ENCODE results near the gene B3GAT2.
"Not testable (repeated sequence)": the region's sequence is repeated elsewhere in the genome, so short reads cannot be mapped to it uniquely, and the experiment has no call there.

B3GAT2 gene
- total RNA-seq: 0 to 0.27 (median 0.11) reads per million in 4 experiments

- no peak for DNase-seq
Observed at GRCh38 chr6:70956451-70957283, at the start of gene B3GAT2. B3GAT2 (minus strand) TSS chr6:70957060; CDS start chr6:70956429, 631 bp downstream.

DNA sequence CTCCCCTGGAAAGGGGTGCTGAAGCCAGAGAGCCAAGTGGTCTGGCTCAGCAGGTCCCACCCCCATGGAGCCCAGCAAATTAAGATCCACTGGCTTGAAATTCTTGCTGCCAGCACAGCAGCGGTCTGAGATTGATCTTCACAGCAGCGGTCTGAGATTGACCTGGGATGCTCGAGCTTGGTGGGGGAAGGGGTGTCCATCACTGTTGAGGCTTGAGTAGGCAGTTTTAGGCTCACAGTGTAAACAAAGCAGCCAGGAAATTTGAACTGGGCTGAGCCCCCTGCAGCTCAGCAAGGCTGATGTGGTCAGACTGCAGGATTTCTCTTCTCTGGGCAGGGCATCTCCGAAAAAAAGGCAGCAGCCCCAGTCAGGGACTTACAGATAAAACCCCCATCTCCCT, 41.3 kb upstream of the B3GAT2 start:
- DNase-seq: no peak

DNA sequence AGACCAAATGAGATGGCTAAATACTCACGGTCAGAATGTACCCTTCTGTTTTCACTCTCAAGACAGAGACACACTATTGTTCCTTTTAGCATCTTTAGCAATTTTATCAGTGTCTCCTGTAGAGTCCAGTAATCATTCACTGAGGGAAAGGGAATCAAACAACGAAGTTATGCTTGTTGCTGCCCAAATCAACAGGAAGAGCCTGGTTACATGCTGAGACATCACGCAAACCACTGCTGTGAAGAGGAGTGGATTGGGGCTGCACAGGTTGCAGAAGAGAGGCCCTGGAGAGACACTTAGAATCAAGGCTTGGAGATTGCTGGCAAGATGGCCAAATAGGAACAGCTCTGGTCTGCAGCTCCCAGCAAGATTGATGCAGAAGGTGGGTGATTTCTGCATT, 40.5 kb upstream of the B3GAT2 start:
- DNase-seq: no peak

- no peak for DNase-seq
Observed at GRCh38 chr6:70996106-70996505, 39.2 kb upstream of the B3GAT2 start.

DNA sequence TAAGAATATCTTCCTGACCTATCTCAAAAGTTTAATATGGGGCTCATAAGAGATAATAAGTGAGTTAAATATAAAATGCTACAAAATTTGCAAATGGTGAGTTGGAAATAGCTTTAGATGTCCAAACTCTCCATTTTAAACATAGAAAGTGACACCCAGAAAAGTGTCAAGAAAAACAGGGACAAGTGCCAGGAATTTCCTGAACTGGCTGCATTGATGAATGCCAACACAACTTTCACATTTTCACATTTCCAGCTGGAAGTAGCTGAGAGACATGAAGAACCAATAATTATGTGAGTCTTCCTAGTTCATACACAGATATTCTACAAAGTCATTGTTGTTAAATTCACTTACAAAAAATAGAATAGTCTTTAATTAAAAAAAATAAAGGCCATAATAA, 38.6 kb upstream of the B3GAT2 start:
- no peak for DNase-seq

- no peak for DNase-seq
Observed at GRCh38 chr6:70991253-70991652, 34.4 kb upstream of the B3GAT2 start.

- no peak for DNase-seq
Observed at GRCh38 chr6:70985156-70985555, 28.3 kb upstream of the B3GAT2 start.

DNA sequence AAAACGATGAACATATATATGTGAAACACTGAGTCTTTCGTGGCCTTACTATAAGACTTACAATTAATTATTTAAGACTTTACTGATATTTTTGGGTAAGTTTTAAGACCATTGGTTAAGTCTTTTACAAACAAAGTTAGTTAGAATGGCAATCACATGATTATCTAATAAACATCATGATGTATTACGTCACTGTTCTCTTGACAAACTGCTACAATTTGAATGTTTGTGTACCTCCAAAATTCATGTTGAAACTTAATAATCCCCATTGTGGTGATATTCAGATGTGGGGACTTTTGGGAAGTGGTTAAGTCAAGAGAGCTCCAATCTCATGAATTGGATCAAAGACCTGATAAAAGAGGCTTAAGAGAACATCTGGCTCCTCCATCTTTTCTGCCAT, 25.9 kb upstream of the B3GAT2 start:
- no peak for DNase-seq

DNA sequence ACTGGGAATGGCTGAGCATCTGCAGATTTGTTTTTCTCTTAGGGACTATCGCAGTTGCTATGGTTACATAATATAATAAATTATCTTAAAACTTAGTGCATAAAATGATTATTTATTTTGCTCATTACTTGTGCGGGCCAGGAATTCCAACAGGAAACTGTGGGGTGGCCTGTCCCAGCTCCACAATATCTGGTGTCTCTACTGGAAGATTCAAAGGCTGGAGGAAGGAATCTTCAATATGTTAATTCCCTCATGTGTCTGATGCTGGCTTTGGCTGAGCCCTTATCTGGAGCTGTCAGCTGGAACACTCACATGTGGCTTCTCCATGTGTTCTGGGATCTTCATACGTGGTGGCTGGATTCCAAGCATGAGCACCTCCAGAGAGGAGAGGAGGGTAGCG, 23.9 kb upstream of the B3GAT2 start:
- DNase-seq: no peak

- DNase-seq: no peak
Observed at GRCh38 chr6:70973604-70974003, 16.7 kb upstream of the B3GAT2 start.

DNA sequence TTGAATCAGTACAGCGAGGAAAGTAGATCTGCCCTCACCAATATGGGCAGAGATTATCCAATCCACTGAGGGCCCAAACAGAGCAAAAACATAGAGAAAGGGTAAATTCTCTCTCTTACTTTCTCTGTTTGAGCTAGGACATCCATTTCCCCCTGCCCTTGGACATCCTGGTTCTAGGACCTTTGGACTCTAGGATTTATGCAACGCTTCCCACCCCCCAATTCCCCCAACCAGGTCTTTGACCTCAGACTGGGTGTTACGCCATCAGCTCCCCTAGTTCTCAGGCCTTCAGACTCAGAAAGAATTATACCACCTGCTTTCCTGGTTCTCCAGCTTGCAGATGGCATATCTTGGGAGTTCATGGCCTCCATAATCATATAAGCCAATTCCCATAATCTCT, 10.2 kb upstream of the B3GAT2 start:
- DNase-seq: no peak

DNA sequence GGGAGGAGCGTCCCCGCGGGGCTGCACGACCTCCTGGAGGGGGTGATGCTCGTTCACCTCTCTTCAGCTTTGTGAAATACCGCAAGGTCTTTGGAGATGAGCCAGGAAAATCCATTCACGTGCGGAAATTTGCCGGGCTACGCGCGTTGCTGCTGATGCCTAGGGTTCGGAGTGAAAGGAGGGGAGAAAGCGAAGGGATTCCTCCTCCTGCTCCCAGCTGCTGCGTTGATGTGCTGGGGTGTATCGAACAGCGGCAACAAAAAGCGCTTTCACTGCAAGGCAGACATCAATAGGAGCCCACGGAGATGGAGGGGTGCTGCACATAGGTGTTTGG, 391 bp upstream of the B3GAT2 start:
- no peak for DNase-seq

DNA sequence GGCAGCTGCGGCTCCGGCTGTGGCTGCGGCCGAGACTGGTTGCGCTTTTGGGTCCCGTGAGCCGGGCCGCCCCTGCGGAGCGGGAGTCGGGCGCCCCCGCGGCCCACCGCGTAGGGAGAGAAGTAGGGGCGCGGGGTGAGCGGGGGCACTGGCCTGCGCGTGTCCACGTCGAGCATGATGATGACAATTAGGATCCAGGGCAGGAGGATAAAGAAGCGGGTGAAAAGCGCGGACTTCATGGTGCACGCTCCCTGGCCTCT, 739 bp downstream of the B3GAT2 start:
- DNase-seq: no peak

GRCh38 chr6:70955441-70956190, 1.2 kb downstream of the B3GAT2 start:
- DNase-seq: peak; percentile 67

DNA sequence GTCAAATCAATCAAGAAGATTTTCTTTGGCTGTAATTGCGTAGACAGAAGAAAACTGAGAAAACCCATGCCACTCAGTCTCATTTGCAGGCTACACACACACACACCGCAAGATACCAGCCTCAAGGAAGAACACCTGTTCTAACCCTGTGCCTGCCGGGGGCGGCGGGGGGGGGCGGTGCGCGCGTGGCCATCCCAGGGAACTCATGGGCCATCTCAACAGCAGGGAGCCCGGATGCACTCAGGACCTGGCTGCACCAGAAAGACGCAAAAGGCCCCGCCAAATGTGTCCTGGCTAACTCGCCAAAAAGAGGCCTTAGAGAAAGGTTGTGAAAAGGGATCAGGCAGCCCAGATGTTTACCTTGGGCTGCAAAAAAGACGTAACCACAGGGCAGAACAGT, 2.1 kb downstream of the B3GAT2 start:
- no peak for DNase-seq

DNA sequence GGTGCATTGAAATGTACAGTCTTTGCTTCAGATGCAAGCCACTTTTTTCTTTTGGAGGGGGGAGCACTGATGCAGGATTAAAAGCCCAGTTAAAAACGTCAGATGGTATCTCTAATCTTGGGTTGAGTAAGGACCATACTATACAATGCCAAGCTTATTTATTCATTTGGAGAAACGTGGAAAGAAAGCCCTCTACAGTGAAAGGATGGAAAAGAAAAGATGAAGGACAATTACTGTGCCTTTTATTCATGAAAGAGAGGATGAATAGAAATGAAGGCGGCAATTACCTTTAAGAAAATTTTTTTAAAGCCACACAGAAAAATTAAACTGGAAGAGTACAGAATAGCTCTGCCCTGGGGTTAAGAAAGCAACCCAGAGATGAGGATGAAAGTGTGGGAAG, 2.7 kb downstream of the B3GAT2 start:
- DNase-seq: no peak

DNA sequence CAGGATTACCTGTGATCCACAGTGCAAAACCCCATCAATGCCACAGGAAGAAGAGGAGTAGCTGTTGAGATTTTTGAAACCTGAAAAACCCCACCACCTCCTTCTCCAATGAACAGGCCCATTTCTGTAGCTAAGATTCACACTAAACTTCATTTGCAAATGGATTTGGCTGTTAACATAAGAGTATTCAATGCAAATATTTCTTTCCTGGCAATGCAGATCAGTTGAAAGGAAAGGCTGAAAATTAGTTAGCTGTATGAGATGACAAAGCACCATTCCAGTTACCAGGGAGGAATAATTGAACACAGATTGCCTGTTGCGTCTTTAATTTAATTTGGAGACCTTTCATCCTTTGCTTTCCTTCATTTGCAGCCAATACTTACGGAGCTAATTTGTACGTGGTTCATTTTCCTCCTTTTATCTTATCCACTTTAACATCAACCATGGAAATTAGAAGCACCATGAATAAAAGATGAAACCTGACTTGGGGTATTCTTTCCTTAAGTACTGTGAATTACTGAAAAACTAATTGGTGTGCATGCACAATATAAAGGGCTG, 4.2 kb downstream of the B3GAT2 start:
- no peak for DNase-seq

DNA sequence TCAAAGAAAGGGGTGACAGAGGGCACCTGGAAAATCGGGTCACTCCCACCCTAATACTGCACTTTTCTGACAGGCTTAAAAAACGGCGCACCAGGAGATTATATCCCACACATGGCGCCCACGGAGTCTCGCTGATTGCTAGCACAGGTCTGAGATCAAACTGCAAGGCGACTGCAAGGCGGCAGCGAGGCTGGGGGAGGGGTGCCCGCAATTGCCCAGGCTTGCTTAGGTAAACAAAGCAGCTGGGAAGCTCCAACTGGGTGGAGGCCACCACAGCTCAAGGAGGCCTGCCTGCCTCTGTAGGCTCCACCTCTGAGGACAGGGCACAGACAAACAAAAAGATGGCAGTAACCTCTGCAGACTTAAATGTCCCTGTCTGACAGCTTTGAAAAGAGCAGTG, 12.5 kb downstream of the B3GAT2 start:
- DNase-seq: not testable (repeated sequence)

DNA sequence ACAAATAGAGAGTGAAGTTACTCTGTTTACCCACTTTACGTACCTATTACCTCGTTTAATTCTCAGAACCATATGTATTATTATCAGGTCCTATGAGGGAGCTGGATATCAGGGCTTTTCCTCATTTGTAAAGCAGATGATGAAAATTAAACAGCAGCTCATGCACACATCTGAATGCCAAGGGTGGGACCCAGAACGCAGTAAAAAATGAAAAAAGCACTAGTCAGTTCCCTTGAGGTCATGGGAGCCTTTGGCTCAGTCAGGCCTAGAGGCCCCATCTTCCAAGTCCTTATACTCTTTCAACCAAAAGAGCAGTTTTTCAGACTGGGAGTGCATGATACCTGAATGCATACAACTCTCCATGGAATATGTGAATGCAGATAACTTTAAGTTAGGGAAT, 23.0 kb downstream of the B3GAT2 start:
- no peak for DNase-seq

DNA sequence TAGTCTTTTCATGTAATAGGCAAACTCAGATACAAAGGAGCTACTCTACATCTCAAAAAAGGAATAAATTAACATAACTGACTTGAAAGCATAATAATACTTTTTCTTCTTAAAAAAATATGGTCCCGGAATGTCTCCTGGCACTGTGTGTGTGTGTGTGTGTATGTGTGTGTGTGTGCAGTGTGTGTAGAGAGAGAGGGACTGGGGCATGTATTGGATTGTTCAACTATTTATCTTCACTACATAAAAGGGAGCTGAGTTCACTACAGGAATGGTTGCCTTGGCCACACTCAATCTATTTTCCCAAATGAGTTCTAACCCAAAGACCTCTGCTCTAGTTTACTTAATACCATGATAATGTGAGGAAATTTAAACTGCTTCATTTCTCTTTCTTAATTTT, 51.1 kb downstream of the B3GAT2 start:
- DNase-seq: no peak

DNA sequence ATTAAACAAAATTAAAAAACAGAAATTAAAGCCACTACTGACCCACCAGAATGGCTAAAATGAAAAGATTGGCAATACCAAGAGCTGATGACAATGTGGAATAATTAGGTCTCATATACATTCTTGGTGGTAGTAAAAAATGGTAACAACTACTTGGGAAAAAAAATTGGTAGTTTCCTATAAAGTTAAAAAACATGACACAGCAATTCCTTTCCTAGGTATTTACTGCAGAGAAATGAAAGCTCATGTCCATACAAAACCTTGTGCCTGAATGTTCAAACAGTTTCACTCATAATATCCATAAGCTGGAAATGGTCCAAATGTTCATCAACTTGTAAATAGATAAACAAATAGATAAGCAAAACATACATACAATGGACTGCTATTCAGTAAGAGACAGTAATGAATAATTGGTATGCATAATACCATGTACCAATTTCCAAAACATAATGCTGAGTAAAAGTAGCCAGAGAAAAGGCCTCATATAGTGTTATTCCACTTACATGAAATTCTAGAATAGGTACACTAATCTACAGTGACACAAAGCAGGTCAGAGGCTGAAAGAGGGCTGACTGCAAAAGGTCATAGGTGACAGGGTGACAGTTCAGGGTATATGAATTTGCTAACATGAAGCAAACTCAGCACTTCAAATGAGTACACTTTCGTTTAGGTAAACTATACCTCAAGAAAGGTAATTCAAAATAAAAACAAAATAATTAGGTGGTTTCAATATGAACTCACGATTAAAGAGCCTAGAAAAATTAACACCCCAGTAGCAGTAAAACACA, 53.0 kb downstream of the B3GAT2 start:
- DNase-seq: no peak

- no peak for DNase-seq
Observed at GRCh38 chr6:70901324-70901723, 55.5 kb downstream of the B3GAT2 start.

- no peak for DNase-seq
Observed at GRCh38 chr6:70900047-70900446, 56.8 kb downstream of the B3GAT2 start.

GRCh38 chr6:70894001-70894400, 62.9 kb downstream of the B3GAT2 start:
- no peak for DNase-seq
